HCT116 (cell line): ENCODE measurements around the gene SIRPA.

Experiments used
- CBX3 ChIP-seq: IDR thresholded peaks from 2 replicates; pipeline ENCODE4 v1.6.1; 2012; ENCODE audit warnings: low read depth
- EGR1 ChIP-seq: IDR thresholded peaks from 2 replicates; pipeline ENCODE4 v1.6.1; 2012; ENCODE audit warnings: low read depth
- ELF1 ChIP-seq: IDR thresholded peaks from 2 replicates; pipeline ENCODE4 v1.6.1; 2012; ENCODE audit warnings: low read depth, borderline replicate concordance
- EZH2 ChIP-seq: fragments of 200-600 bp; sonication (generic); IDR thresholded peaks from 2 replicates; pipeline ENCODE4 v1.6.1; 2017; ENCODE audit warnings: antibody characterized with exemption, mixed run types
- EZH2phosphoT487 ChIP-seq: fragments of 200-600 bp; IDR thresholded peaks from 2 replicates; pipeline ENCODE4 v1.6.1; 2018; ENCODE audit warnings: antibody characterized with exemption, borderline replicate concordance
- POLR2A ChIP-seq: IDR thresholded peaks from 2 replicates; pipeline ENCODE4 v1.7.0; 2011; ENCODE audit warnings: borderline replicate concordance; ENCODE audit not compliant: insufficient read depth, insufficient read length; ENCODE audit errors: extremely low read depth
- POLR2AphosphoS5 ChIP-seq: IDR thresholded peaks from 2 replicates; pipeline ENCODE4 v1.6.1; 2011; ENCODE audit warnings: mild to moderate bottlenecking, low read depth, low read length, moderate library complexity
- RAD21 ChIP-seq: IDR thresholded peaks from 2 replicates; pipeline ENCODE4 v1.6.1; 2012; ENCODE audit warnings: low read depth, mild to moderate bottlenecking
- YY1 ChIP-seq: IDR thresholded peaks from 2 replicates; pipeline ENCODE4 v1.6.1; 2011; ENCODE audit warnings: low read length, low read depth, moderate library complexity, mild to moderate bottlenecking; ENCODE audit not compliant: insufficient replicate concordance; ENCODE audit errors: extremely low read depth
- ZNF274 ChIP-seq: fragments of 200-500 bp; sonication (Bioruptor generic); IDR thresholded peaks from 2 replicates; pipeline ENCODE4 v1.6.1; 2014; ENCODE audit warnings: mild to moderate bottlenecking, low read depth, low read length, inconsistent platforms
- TF ChIP-seq, protein P1 (sequence below), 3 experiments: fragments of 200-600 bp in 1 of 3; sonication (generic) in 1 of 3; IDR thresholded peaks in 2 of 3; conservative IDR thresholded peaks in 1 of 3; 2 replicates each; pipeline ENCODE4 v1.5.1; 2012 to 2017; ENCODE audit warnings: low read depth in 2 of 3, low read length in 2 of 3, antibody characterized with exemption in 1 of 3, borderline replicate concordance in 1 of 3, control low read depth in 1 of 3, mild to moderate bottlenecking in 1 of 3, mixed read lengths in 1 of 3, mixed run types in 1 of 3, moderate library complexity in 1 of 3; ENCODE audit not compliant: insufficient read depth in 1 of 3
- TF ChIP-seq, protein P2 (sequence below): IDR thresholded peaks from 2 replicates; pipeline ENCODE4 v1.6.1; 2012

GRCh38 chr20:1908191-1908590 lies 13.0 kb downstream of the SIRPA start:
- TF ChIP-seq ZNF274 (no peak), EGR1 (no peak), CBX3 (no peak), EZH2phosphoT487 (no peak), POLR2AphosphoS5 (no peak), POLR2A (no peak), EZH2 (no peak), YY1 (no peak), RAD21 (no peak), ELF1 (no peak)
- TF ChIP-seq, protein P1, sequence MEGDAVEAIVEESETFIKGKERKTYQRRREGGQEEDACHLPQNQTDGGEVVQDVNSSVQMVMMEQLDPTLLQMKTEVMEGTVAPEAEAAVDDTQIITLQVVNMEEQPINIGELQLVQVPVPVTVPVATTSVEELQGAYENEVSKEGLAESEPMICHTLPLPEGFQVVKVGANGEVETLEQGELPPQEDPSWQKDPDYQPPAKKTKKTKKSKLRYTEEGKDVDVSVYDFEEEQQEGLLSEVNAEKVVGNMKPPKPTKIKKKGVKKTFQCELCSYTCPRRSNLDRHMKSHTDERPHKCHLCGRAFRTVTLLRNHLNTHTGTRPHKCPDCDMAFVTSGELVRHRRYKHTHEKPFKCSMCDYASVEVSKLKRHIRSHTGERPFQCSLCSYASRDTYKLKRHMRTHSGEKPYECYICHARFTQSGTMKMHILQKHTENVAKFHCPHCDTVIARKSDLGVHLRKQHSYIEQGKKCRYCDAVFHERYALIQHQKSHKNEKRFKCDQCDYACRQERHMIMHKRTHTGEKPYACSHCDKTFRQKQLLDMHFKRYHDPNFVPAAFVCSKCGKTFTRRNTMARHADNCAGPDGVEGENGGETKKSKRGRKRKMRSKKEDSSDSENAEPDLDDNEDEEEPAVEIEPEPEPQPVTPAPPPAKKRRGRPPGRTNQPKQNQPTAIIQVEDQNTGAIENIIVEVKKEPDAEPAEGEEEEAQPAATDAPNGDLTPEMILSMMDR (IDR thresholded peaks at IDR 0.05 in 2 of 3, conservative IDR thresholded peaks at IDR 0.05 in 1 of 3; ENCODE audit: borderline replicate concordance in 1 of 3, insufficient read depth in 1 of 3, low read depth in 2 of 3, low read length in 2 of 3): no peak
- TF ChIP-seq, protein P2, sequence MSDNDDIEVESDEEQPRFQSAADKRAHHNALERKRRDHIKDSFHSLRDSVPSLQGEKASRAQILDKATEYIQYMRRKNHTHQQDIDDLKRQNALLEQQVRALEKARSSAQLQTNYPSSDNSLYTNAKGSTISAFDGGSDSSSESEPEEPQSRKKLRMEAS: no peak
